Stimulated activated CD4-positive, alpha-beta T cell treated with anti-CD3 and anti-CD28 coated beads, Interleukin-12 subunit alpha, Interleukin-12 subunit beta, amount 100 ng/mL, for 48 hours (primary cell): ENCODE measurements around the gene FBXO44.
A peak's percentile ranks its signal among the peaks of the same experiment; 100 is the strongest.

ENCODE experiments used
- DNase-seq, 3 donors: peaks; one replicate each; pipeline ENCODE4 v3.0.0-alpha.2; 2020; ENCODE audit warnings: low read depth in 2 of 3, low spot score in 1 of 3

FBXO44 gene

GRCh38 chr1:11638121-11638520 is 16.6 kb upstream of the FBXO44 start:
- DNase-seq = no peak

- DNase-seq = no peak
Observed at GRCh38 chr1:11639372-11639771, 15.3 kb upstream of the FBXO44 start.

GRCh38 chr1:11640101-11640500 is 14.6 kb upstream of the FBXO44 start:
- no peak for DNase-seq

GRCh38 chr1:11640944-11641343 is 13.7 kb upstream of the FBXO44 start:
- no peak for DNase-seq

GRCh38 chr1:11641776-11642305 is 12.8 kb upstream of the FBXO44 start:
- no peak for DNase-seq

GRCh38 chr1:11642418-11643017 is 12.2 kb upstream of the FBXO44 start:
- DNase-seq = peak; percentile 55 to 78 (median 57)

- DNase-seq = no peak
Observed at GRCh38 chr1:11643782-11644181, 10.9 kb upstream of the FBXO44 start.

GRCh38 chr1:11645270-11645669 is 9.4 kb upstream of the FBXO44 start:
- no peak for DNase-seq

- DNase-seq = peak; percentile 69 to 82 (median 78)
Observed at GRCh38 chr1:11645670-11646265, 8.9 kb upstream of the FBXO44 start.

- DNase-seq = no peak
Observed at GRCh38 chr1:11646317-11646716, 8.4 kb upstream of the FBXO44 start.

GRCh38 chr1:11647333-11647732 is 7.3 kb upstream of the FBXO44 start:
- DNase-seq = no peak

- no peak for DNase-seq
Observed at GRCh38 chr1:11648039-11648438, 6.6 kb upstream of the FBXO44 start.

GRCh38 chr1:11648732-11649158 is 5.9 kb upstream of the FBXO44 start:
- peak; percentile 15 to 19 (median 15) for DNase-seq

- no peak for DNase-seq
Observed at GRCh38 chr1:11649237-11649623, 5.4 kb upstream of the FBXO44 start.

GRCh38 chr1:11649624-11650330 is 4.9 kb upstream of the FBXO44 start:
- no peak for DNase-seq

- peak; percentile 65 to 76 (median 71) for DNase-seq
Observed at GRCh38 chr1:11650331-11650991, 4.2 kb upstream of the FBXO44 start.

- DNase-seq = no peak
Observed at GRCh38 chr1:11651017-11651416, 3.7 kb upstream of the FBXO44 start.

- DNase-seq = no peak
Observed at GRCh38 chr1:11652203-11652780, 2.4 kb upstream of the FBXO44 start.

GRCh38 chr1:11653101-11653860 is 1.4 kb upstream of the FBXO44 start:
- DNase-seq = no peak

GRCh38 chr1:11653861-11654136 is 878 bp upstream of the FBXO44 start:
- DNase-seq = no peak
